Measurements from ENCODE around the gene SYNJ2.

GRCh38 chr6:158068893-158069799, 87.5 kb downstream of the SYNJ2 start:
- TF ChIP-seq, protein P1, sequence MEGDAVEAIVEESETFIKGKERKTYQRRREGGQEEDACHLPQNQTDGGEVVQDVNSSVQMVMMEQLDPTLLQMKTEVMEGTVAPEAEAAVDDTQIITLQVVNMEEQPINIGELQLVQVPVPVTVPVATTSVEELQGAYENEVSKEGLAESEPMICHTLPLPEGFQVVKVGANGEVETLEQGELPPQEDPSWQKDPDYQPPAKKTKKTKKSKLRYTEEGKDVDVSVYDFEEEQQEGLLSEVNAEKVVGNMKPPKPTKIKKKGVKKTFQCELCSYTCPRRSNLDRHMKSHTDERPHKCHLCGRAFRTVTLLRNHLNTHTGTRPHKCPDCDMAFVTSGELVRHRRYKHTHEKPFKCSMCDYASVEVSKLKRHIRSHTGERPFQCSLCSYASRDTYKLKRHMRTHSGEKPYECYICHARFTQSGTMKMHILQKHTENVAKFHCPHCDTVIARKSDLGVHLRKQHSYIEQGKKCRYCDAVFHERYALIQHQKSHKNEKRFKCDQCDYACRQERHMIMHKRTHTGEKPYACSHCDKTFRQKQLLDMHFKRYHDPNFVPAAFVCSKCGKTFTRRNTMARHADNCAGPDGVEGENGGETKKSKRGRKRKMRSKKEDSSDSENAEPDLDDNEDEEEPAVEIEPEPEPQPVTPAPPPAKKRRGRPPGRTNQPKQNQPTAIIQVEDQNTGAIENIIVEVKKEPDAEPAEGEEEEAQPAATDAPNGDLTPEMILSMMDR (IDR thresholded peaks at IDR 0.05), result no peak
- TF ChIP-seq POLR2A (IDR thresholded peaks at IDR 0.05), result no peak
